Upper lobe of left lung (tissue), 4 donors: ENCODE results near the gene TSSK2.

Source experiments
- CTCF ChIP-seq, 6 experiments: fragments of 450-650 bp in 4 of 6; fragments of 200-600 bp in 2 of 6; sonication (generic) in 2 of 6; IDR thresholded peaks; one replicate each; pipeline ENCODE4 v1.5.1; 2016 to 2019; ENCODE audit warnings: antibody characterized with exemption in 6 of 6
- POLR2AphosphoS5 ChIP-seq, 2 donors: sonication (generic); formaldehyde crosslinking; IDR thresholded peaks; one replicate each; pipeline ENCODE4 v1.5.1; 2017; ENCODE audit warnings: antibody characterized with exemption in 2 of 2

GRCh38 chr22:19124377-19124776, 6.7 kb upstream of the TSSK2 start:
- no peak for TF ChIP-seq POLR2AphosphoS5 (IDR thresholded peaks at IDR 0.05)
- no peak for TF ChIP-seq CTCF (IDR thresholded peaks at IDR 0.05)
